ENCODE measurements around the gene CEP85L.

- TF ChIP-seq CTCF (IDR thresholded peaks at IDR 0.05; ENCODE audit: low read depth, low read length) (no peak), POLR2A (IDR thresholded peaks at IDR 0.05; ENCODE audit: extremely low read depth, insufficient read length) (no peak)
- TF ChIP-seq, protein P1, sequence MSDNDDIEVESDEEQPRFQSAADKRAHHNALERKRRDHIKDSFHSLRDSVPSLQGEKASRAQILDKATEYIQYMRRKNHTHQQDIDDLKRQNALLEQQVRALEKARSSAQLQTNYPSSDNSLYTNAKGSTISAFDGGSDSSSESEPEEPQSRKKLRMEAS (IDR thresholded peaks at IDR 0.05; ENCODE audit: low read depth, low read length): no peak
Measured at GRCh38 chr6:118620202-118620601, 31.2 kb downstream of the CEP85L start.
